Measurements from ENCODE around the gene BCAS3.

- TF ChIP-seq EZH2 (IDR thresholded peaks at IDR 0.05; ENCODE audit: insufficient read depth, poor library complexity, severe bottlenecking), result no peak
- no peak for TF ChIP-seq EZH2phosphoT487 (IDR thresholded peaks at IDR 0.05; ENCODE audit: insufficient read depth, low read depth)
Observed at GRCh38 chr17:60888812-60889709, 211.4 kb downstream of the BCAS3 start.
